ENCODE results near the gene NEK7. TPM values are rescaled to one million over a fixed set of nuclear protein-coding genes. Genes with fewer than 3 reads are reported as not detected.
A peak's percentile ranks its signal among the peaks of the same experiment; 100 is the strongest.
"Not testable (repeated sequence)": the region's sequence is repeated elsewhere in the genome, so short reads cannot be mapped to it uniquely, and the experiment has no call there.

Gene NEK7
- total RNA-seq, 1 experiment from 2014 or later = 46.1 TPM

GRCh38 chr1:198171667-198172540 lies 15.1 kb downstream of the NEK7 start:
- DNase-seq (ENCODE audit: low read depth) = no peak

GRCh38 chr1:198173832-198174231 lies 17.0 kb downstream of the NEK7 start:
- DNase-seq (ENCODE audit: low read depth) = no peak

- DNase-seq (ENCODE audit: low read depth) = no peak
Measured at GRCh38 chr1:198174297-198174696, 17.5 kb downstream of the NEK7 start.

GRCh38 chr1:198175423-198176170 lies 18.8 kb downstream of the NEK7 start:
- no peak for DNase-seq (ENCODE audit: low read depth)

GRCh38 chr1:198176179-198176578 lies 19.4 kb downstream of the NEK7 start:
- DNase-seq (ENCODE audit: low read depth) = no peak

GRCh38 chr1:198177546-198177945 lies 20.7 kb downstream of the NEK7 start:
- no peak for DNase-seq (ENCODE audit: low read depth)

- no peak for DNase-seq (ENCODE audit: low read depth)
Measured at GRCh38 chr1:198178615-198179014, 21.8 kb downstream of the NEK7 start.

- DNase-seq (ENCODE audit: low read depth) = peak; percentile 68
Measured at GRCh38 chr1:198179556-198179981, 22.8 kb downstream of the NEK7 start.

GRCh38 chr1:198183605-198184004 lies 26.8 kb downstream of the NEK7 start:
- DNase-seq (ENCODE audit: low read depth) = no peak

GRCh38 chr1:198184516-198184915 lies 27.7 kb downstream of the NEK7 start:
- DNase-seq (ENCODE audit: low read depth) = no peak

GRCh38 chr1:198185146-198185545 lies 28.3 kb downstream of the NEK7 start:
- no peak for DNase-seq (ENCODE audit: low read depth)

- no peak for DNase-seq (ENCODE audit: low read depth)
Measured at GRCh38 chr1:198185759-198186158, 29.0 kb downstream of the NEK7 start.

- DNase-seq (ENCODE audit: low read depth) = no peak
Measured at GRCh38 chr1:198186916-198187580, 30.2 kb downstream of the NEK7 start.

GRCh38 chr1:198187973-198188588 lies 31.3 kb downstream of the NEK7 start:
- no peak for DNase-seq (ENCODE audit: low read depth)

GRCh38 chr1:198191117-198191516 lies 34.3 kb downstream of the NEK7 start:
- no peak for DNase-seq (ENCODE audit: low read depth)

- DNase-seq (ENCODE audit: low read depth) = not testable (repeated sequence)
Measured at GRCh38 chr1:198193871-198194270, 37.1 kb downstream of the NEK7 start.

- DNase-seq (ENCODE audit: low read depth) = no peak
Measured at GRCh38 chr1:198196630-198197029, 39.8 kb downstream of the NEK7 start.

GRCh38 chr1:198197285-198197684 lies 40.5 kb downstream of the NEK7 start:
- no peak for DNase-seq (ENCODE audit: low read depth)

GRCh38 chr1:198199105-198199504 lies 42.3 kb downstream of the NEK7 start:
- DNase-seq (ENCODE audit: low read depth) = no peak

- no peak for DNase-seq (ENCODE audit: low read depth)
Measured at GRCh38 chr1:198201956-198202784, 45.4 kb downstream of the NEK7 start.

GRCh38 chr1:198203434-198203833 lies 46.6 kb downstream of the NEK7 start:
- no peak for DNase-seq (ENCODE audit: low read depth)

Measured in Daoy (cell line).